Parietal lobe (tissue), 2 donors: ENCODE measurements around the gene CPLANE1. TPM values are rescaled to one million over a fixed set of nuclear protein-coding genes. Genes with fewer than 3 reads are reported as not detected.

Source experiments
- small RNA-seq: library from RNA; depleted of rRNA; stranded (forward); fragments of <200 nt; gene quantifications from one replicate; pipeline ENCODE3, GENCODE V24; 2014; ENCODE audit warnings: low replicate concordance
- total RNA-seq: library from RNA; depleted of rRNA; stranded (reverse); fragments of >200 nt; gene quantifications from one replicate; pipeline ENCODE4 v1.2.3, GENCODE V29; 2014

Gene CPLANE1
- 124 TPM for total RNA-seq

GRCh38 chr5:37248970-37249814 is at the start of gene CPLANE1:
Gene CPLANE1, minus strand, starts transcription at chr5:37249376. Its CDS starts 1,678 bp downstream, at chr5:37247698.

Small RNA genes lying within 50 kb of the gene (small RNA-seq; reads per million reads assigned to genes)
- not detected for gene C8orf59P2

Other genes with a start within 250 kb of the CPLANE1 start
- gene NUP155, start 121.7 kb upstream of the CPLANE1 start, total RNA-seq = 67.3 TPM
- 46.3 TPM for gene WDR70, start 129.9 kb upstream of the CPLANE1 start, total RNA-seq